Measurements from ENCODE around the gene SOX5. TPM values are rescaled to one million over a fixed set of nuclear protein-coding genes. Genes with fewer than 3 reads are reported as not detected.

SOX5 gene
- polyA plus RNA-seq, 1 experiment, result 0.13 TPM

DNA sequence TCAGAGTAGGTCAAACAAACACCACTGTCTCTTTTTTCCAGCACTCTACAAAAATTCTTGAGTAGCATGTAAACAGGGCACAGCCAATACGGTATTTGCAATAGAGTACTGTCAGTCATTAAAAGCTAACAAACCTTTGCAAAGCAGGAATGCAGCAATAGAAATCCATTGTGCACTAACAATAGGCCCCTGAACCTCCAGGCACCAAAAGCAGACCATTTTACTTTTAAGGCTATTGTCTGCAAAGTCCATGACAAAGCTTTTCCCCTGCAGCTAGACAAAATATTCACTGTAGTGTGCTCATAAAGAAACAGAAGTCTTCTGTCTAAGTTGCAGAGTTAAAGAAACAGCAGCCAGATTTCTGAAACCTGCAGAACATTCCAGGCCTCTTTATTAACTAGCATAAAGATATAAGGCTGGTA, 191.9 kb downstream of the SOX5 start:
- no peak overlapping the region for H3K4me3 ChIP-seq (ENCODE audit: low read depth, low read length)
- no peak for DNase-seq (ENCODE audit: low read depth)
- ChIA-PET POLR2A (no interaction called here), CTCF (interaction anchor here (0.6 kb wide), 2 partner anchors 46 to 397 kb away, joined by 3 to 5 read pairs; no protein-coding TSS in a partner anchor)
- H3K27me3 ChIP-seq (ENCODE audit: control insufficient read depth, insufficient read depth, low read length), result no peaks in the 10 kb centered on the region
- TF ChIP-seq, protein P1, sequence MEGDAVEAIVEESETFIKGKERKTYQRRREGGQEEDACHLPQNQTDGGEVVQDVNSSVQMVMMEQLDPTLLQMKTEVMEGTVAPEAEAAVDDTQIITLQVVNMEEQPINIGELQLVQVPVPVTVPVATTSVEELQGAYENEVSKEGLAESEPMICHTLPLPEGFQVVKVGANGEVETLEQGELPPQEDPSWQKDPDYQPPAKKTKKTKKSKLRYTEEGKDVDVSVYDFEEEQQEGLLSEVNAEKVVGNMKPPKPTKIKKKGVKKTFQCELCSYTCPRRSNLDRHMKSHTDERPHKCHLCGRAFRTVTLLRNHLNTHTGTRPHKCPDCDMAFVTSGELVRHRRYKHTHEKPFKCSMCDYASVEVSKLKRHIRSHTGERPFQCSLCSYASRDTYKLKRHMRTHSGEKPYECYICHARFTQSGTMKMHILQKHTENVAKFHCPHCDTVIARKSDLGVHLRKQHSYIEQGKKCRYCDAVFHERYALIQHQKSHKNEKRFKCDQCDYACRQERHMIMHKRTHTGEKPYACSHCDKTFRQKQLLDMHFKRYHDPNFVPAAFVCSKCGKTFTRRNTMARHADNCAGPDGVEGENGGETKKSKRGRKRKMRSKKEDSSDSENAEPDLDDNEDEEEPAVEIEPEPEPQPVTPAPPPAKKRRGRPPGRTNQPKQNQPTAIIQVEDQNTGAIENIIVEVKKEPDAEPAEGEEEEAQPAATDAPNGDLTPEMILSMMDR (IDR thresholded peaks at IDR 0.05; ENCODE audit: insufficient read depth, low read depth, low read length), result no peak
- H3K36me3 ChIP-seq (ENCODE audit: control insufficient read depth, insufficient read depth, low read length), result no peaks in the 10 kb centered on the region

DNA sequence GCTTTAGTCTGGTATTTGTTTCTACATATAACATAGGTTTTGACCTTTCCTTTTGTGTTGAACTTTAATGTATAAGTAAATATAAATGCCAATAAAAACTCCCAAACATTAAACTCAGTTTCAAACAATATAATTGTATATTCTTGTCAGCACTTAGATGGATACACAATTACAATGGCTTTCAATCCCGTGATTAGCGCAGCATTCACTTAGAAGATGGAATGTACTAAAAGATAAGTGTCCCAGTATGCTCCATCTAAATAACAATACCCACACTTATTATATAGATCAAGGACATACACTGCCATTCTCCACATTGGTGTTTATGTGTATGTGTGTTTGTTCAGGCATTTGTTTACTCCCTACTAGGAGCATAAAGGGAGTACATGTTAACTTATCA, 193.1 kb downstream of the SOX5 start:
- H3K36me3 ChIP-seq (ENCODE audit: control insufficient read depth, insufficient read depth, low read length), result no peaks in the 10 kb centered on the region
- TF ChIP-seq, protein P1 (IDR thresholded peaks at IDR 0.05; ENCODE audit: insufficient read depth, low read depth, low read length), result no peak
- ChIA-PET POLR2A (no interaction called here), CTCF (no interaction called here)
- H3K27me3 ChIP-seq (ENCODE audit: control insufficient read depth, insufficient read depth, low read length), result no peaks in the 10 kb centered on the region
- no peak for DNase-seq (ENCODE audit: low read depth)
- H3K4me3 ChIP-seq (ENCODE audit: low read depth, low read length), result no peak overlapping the region

DNA sequence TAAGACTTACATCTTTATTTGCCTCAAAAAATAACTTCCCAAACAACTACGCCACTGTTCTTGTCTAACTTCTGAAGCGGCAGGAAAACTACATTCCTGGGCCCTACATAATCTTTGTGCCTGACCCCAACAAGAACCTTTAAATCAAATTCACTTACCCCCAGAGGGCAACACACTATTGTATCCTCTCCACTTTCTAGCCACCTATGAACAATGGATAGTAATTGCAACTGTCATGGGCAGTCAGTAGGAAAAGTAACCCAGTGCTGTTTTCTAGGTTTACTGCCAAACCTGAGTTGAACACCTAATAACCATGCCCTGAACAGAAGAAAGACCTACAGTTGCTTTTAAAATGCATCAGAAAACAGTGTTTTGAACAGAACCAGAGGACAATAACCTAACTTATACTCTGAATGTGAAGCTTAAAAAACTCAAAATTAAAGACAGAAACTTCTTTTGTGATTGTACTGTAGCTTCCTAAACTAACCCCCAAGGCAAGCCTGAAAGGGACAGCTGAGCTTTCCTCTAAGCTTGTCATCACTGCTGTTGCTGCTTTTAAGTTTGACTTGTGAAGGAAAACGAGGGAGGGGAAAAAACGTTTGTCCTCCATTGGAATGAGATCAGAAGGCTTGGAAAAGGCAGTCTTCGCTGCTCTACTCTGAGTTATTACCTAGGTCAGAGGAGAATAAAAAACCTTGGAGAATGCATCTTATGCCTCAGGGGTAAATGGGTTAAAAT, 195.7 kb downstream of the SOX5 start:
- no peak for DNase-seq (ENCODE audit: low read depth)
- H3K36me3 ChIP-seq (ENCODE audit: control insufficient read depth, insufficient read depth, low read length), result no peaks in the 10 kb centered on the region
- no peaks in the 10 kb centered on the region for H3K27me3 ChIP-seq (ENCODE audit: control insufficient read depth, insufficient read depth, low read length)
- POLR2A ChIA-PET, result no interaction called here
- TF ChIP-seq, protein P1 (IDR thresholded peaks at IDR 0.05; ENCODE audit: insufficient read depth, low read depth, low read length), result no peak
- no peak overlapping the region for H3K4me3 ChIP-seq (ENCODE audit: low read depth, low read length)
- CTCF ChIA-PET, result no interaction called here

DNA sequence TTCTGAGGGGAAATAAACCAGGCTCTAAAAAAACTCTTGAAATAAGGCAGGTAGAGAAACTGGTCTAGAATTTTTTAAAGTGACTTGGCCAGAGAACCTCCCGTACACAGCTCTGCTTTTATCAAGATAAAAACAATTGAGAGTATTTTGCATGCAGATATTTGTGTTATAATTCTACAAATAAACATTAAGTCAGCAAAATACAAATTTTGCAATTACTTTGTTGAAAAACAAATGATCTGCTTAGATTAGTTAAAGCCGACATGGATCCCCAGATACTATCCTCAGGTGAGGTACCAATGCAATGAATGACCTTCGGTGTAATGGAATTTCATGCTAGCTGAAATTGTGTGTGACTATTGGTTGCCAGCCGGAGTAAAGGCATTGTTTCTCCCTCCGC, 197.2 kb downstream of the SOX5 start:
- TF ChIP-seq, protein P1 (IDR thresholded peaks at IDR 0.05; ENCODE audit: insufficient read depth, low read depth, low read length), result no peak

DNA sequence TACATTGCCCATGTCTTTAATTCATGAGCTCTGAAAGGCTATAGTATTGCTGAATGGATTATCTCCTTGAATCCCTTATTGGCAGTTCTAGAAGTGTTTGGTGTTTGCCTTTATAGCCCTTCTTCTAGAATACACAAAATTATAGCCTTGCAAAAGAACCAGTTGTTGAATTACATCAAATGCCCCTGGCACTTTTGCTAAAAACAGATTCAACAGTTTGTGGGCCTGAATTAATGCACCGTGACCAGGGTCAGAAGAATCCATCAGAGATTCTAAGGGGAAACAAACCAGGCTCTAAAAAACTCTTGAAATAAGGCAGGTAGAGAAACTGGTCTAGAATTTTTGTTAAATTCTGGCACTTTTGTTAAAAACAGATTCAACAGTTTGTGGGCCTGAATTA, 197.8 kb downstream of the SOX5 start:
- ChIA-PET CTCF (no interaction called here), POLR2A (no interaction called here)
- DNase-seq (ENCODE audit: low read depth), result no peak
- no peaks in the 10 kb centered on the region for H3K36me3 ChIP-seq (ENCODE audit: control insufficient read depth, insufficient read depth, low read length)
- TF ChIP-seq, protein P1 (IDR thresholded peaks at IDR 0.05; ENCODE audit: insufficient read depth, low read depth, low read length), result no peak
- no peak overlapping the region for H3K4me3 ChIP-seq (ENCODE audit: low read depth, low read length)
- H3K27me3 ChIP-seq (ENCODE audit: control insufficient read depth, insufficient read depth, low read length), result no peaks in the 10 kb centered on the region

More for the DNA sequence above, 197.2 kb downstream of the SOX5 start:
- ChIA-PET CTCF (no interaction called here), POLR2A (no interaction called here)
- DNase-seq (ENCODE audit: low read depth), result no peak
- H3K27me3 ChIP-seq (ENCODE audit: control insufficient read depth, insufficient read depth, low read length), result no peaks in the 10 kb centered on the region
- H3K4me3 ChIP-seq (ENCODE audit: low read depth, low read length), result no peak overlapping the region
- no peaks in the 10 kb centered on the region for H3K36me3 ChIP-seq (ENCODE audit: control insufficient read depth, insufficient read depth, low read length)

All from BJ (cell line).